ENCODE measurements around the gene ANKRD1.

- no peak for TF ChIP-seq EZH2 (IDR thresholded peaks at IDR 0.05; ENCODE audit: borderline replicate concordance, insufficient read depth, low read depth, low read length, poor library complexity, severe bottlenecking)
- no peak for TF ChIP-seq CTCF (IDR thresholded peaks at IDR 0.05)
Measured at GRCh38 chr10:90917238-90917967, 3.5 kb downstream of the ANKRD1 start.

Measured in B cell (primary cell).